SK-N-SH (cell line): ENCODE data around the gene KPNB1. TPM values are rescaled to one million over a fixed set of nuclear protein-coding genes. Genes with fewer than 3 reads are reported as not detected.

ENCODE experiments used
- CTCF ChIA-PET: fragments of 300-600, 350-600 bp; formaldehyde crosslinking; extraction: SDS; loops from one replicate; lab custom pipeline; 2021; lab: Yijun Ruan, JAX
- POLR2A ChIA-PET: fragments of 350-600 bp; sonication (Branson Sonifier 250); formaldehyde crosslinking; extraction: SDS; loops from one replicate; lab custom pipeline; 2020; ENCODE audit warnings: antibody characterized with exemption, inconsistent platforms; lab: Yijun Ruan, JAX
- DNase-seq: peaks from one replicate; pipeline ENCODE4 v3.0.0; 2012
- H2AFZ ChIP-seq: fragments of 200-600 bp; sonication (generic); 2 replicates; pipeline ENCODE4 v1.8.1; 2016; ENCODE audit warnings: antibody characterized with exemption, mild to moderate bottlenecking, low read depth
- H3F3A ChIP-seq: fragments of 200-600 bp; sonication (generic); replicated peaks from 2 replicates; pipeline ENCODE3; 2016; ENCODE audit warnings: antibody characterized with exemption, mild to moderate bottlenecking; ENCODE audit not compliant: insufficient read depth
- H3K27ac ChIP-seq, 2 experiments: fragments of 200-500 bp in 1 of 2; fragments of 200-600 bp in 1 of 2; sonication (Bioruptor generic) in 1 of 2; sonication (generic), shearing (Covaris generic) in 1 of 2; 2 replicates each; pipeline versions ENCODE4 v1.5.1 to v1.6.1; 2014 to 2016; ENCODE audit warnings: low read depth in 2 of 2, inconsistent platforms in 1 of 2, low read length in 1 of 2, mild to moderate bottlenecking in 1 of 2, mixed read lengths in 1 of 2
- H3K27me3 ChIP-seq: fragments of 200-600 bp; sonication (generic), shearing (Covaris generic); 2 replicates; pipeline ENCODE4 v1.6.1; 2016; ENCODE audit warnings: mixed run types; ENCODE audit not compliant: insufficient read depth
- H3K36me3 ChIP-seq, 2 experiments: fragments of 200-500 bp in 1 of 2; fragments of 200-600 bp in 1 of 2; sonication (Bioruptor generic) in 1 of 2; sonication (generic) in 1 of 2; replicated peaks in 1 of 2; 2 replicates each; pipeline versions ENCODE3 to v1.5.1; 2014 to 2016; ENCODE audit warnings: low read length in 1 of 2, mild to moderate bottlenecking in 1 of 2; ENCODE audit not compliant: insufficient read depth in 2 of 2, control insufficient read depth in 1 of 2
- H3K4me1 ChIP-seq, 2 experiments: fragments of 200-500 bp in 1 of 2; fragments of 200-600 bp in 1 of 2; sonication (Bioruptor generic) in 1 of 2; sonication (generic), shearing (Covaris generic) in 1 of 2; 2 replicates each; pipeline versions ENCODE4 v1.5.1 to v1.6.1; 2014 to 2016; ENCODE audit warnings: low read depth in 1 of 2, low read length in 1 of 2, mixed run types in 1 of 2; ENCODE audit not compliant: insufficient read depth in 2 of 2, control insufficient read depth in 1 of 2
- H3K4me2 ChIP-seq: fragments of 200-600 bp; sonication (generic), shearing (Covaris generic); 2 replicates; pipeline ENCODE4 v1.6.1; 2017; ENCODE audit warnings: mixed run types
- H3K4me3 ChIP-seq, 2 experiments: fragments of 200-500 bp in 1 of 2; fragments of 200-600 bp in 1 of 2; sonication (Bioruptor generic) in 1 of 2; sonication (generic), shearing (Covaris generic) in 1 of 2; 2 replicates each; pipeline versions ENCODE4 v1.5.1 to v1.8.1; 2014 to 2016; ENCODE audit warnings: low read depth in 2 of 2, inconsistent platforms in 1 of 2, low read length in 1 of 2, mild to moderate bottlenecking in 1 of 2, mixed read lengths in 1 of 2, moderate library complexity in 1 of 2
- H3K79me2 ChIP-seq: fragments of 200-600 bp; sonication (generic); 2 replicates; pipeline ENCODE4 v1.8.1; 2017; ENCODE audit warnings: mild to moderate bottlenecking; ENCODE audit not compliant: insufficient read depth
- H3K9ac ChIP-seq: fragments of 200-600 bp; sonication (generic); 2 replicates; pipeline ENCODE4 v1.6.1; 2017; ENCODE audit warnings: mixed run types
- H3K9me2 ChIP-seq: fragments of 200-600 bp; sonication (generic); 2 replicates; pipeline ENCODE4 v1.6.1; 2017; ENCODE audit warnings: mixed run types
- H3K9me3 ChIP-seq: fragments of 200-600 bp; sonication (generic); 2 replicates; pipeline ENCODE4 v1.6.1; 2017; ENCODE audit warnings: mixed run types, mild to moderate bottlenecking, moderate library complexity
- H4K20me1 ChIP-seq: fragments of 200-600 bp; sonication (generic); 2 replicates; pipeline ENCODE4 v1.6.1; 2017; ENCODE audit warnings: mild to moderate bottlenecking, mixed run types; ENCODE audit not compliant: insufficient read depth
- EZH2phosphoT487 ChIP-seq: fragments of 200-600 bp; sonication (generic); IDR thresholded peaks from 2 replicates; pipeline ENCODE4 v1.6.1; 2017; ENCODE audit warnings: low read depth, mixed run types, mild to moderate bottlenecking, antibody characterized with exemption, moderate library complexity, borderline replicate concordance
- FOXM1 ChIP-seq: IDR thresholded peaks from 2 replicates; pipeline ENCODE4 v1.4.0; 2012; ENCODE audit warnings: low read depth, mild to moderate bottlenecking
- IRF3 ChIP-seq: fragments of 150-350 bp; IDR thresholded peaks from 2 replicates; pipeline ENCODE4 v1.6.1; 2016; ENCODE audit warnings: mild to moderate bottlenecking, low read depth, low read length
- NFIC ChIP-seq: IDR thresholded peaks from 2 replicates; pipeline ENCODE4 v1.4.0; 2012; ENCODE audit warnings: borderline replicate concordance
- NRF1 ChIP-seq: IDR thresholded peaks from 2 replicates; pipeline ENCODE4 v1.6.1; 2012; ENCODE audit warnings: low read depth, mild to moderate bottlenecking, low read length
- PBX3 ChIP-seq: IDR thresholded peaks from 2 replicates; pipeline ENCODE4; 2012
- REST ChIP-seq: IDR thresholded peaks from 2 replicates; pipeline ENCODE4 v1.6.1; 2012; ENCODE audit warnings: mild to moderate bottlenecking, low read depth, low read length, moderate library complexity
- SIN3A ChIP-seq: IDR thresholded peaks from 2 replicates; pipeline ENCODE4 v1.6.1; 2012; ENCODE audit warnings: low read depth, mild to moderate bottlenecking, low read length, moderate library complexity, borderline replicate concordance
- TAF1 ChIP-seq: IDR thresholded peaks from 2 replicates; pipeline ENCODE4 v1.6.1; 2012; ENCODE audit warnings: low read depth, mild to moderate bottlenecking, low read length, moderate library complexity, borderline replicate concordance
- TEAD4 ChIP-seq: IDR thresholded peaks from 2 replicates; pipeline ENCODE4 v1.4.0; 2012; ENCODE audit warnings: mild to moderate bottlenecking, borderline replicate concordance; ENCODE audit not compliant: insufficient read depth
- USF1 ChIP-seq: IDR thresholded peaks from 2 replicates; pipeline ENCODE4 v1.4.0; 2012; ENCODE audit warnings: low read depth, borderline replicate concordance
- ZBTB33 ChIP-seq: IDR thresholded peaks from 2 replicates; pipeline ENCODE4 v1.4.0; 2012; ENCODE audit warnings: low read depth, borderline replicate concordance
- WGBS: methylation state at CpG from one replicate; pipeline ENCODE4 v1.1.6; 2017; ENCODE audit warnings: low lambda C conversion rate; 5-methylcytosine and 5-hydroxymethylcytosine counted together
- polyA plus RNA-seq, 3 experiments: library from polyadenylated mRNA; depleted of rRNA; stranded (reverse); fragments of >200 nt; gene quantifications; 2 replicates each; pipeline ENCODE4 v1.2.3, GENCODE V29; 2012

KPNB1 gene
- polyA plus RNA-seq, 1 of the 3 experiments (the other 2 are of a cell fraction), result 89.5 TPM

- ChIA-PET CTCF (interaction anchor here (1.0 to 14.7 kb wide), 8 partner anchors 9 to 51 kb away, joined by 3 to 195 read pairs (median 6); partner anchors contain the start of genes TBKBP1 and TBX21), POLR2A (no interaction called here)
- Histone ChIP-seq H3K27ac (no peak overlapping the region), H2AFZ (no peak overlapping the region), H3K4me3 (no peak overlapping the region), H3K4me2 (no peak overlapping the region), H3K79me2 (no peaks in the 10 kb centered on the region), H3K9me2 (no peaks in the 10 kb centered on the region), H3K9me3 (no peaks in the 10 kb centered on the region), H4K20me1 (peaks cover 25% of the 10 kb centered on the region; the same call in 1 of the 2 replicates), H3K9ac (no peak overlapping the region), H3K27me3 (peaks cover 67% of the 10 kb centered on the region), H3F3A (peaks cover 15% of the 10 kb centered on the region), H3K36me3 (peaks cover 0 to 4% of the 10 kb centered on the region in 2 experiments), H3K4me1 (peaks cover 0 to 24% of the 10 kb centered on the region in 2 experiments; a peak in 3 of 4 replicates)
- DNase-seq, result no peak
- 51% methylated on average over 10 of the region's 10 CpGs for WGBS
- TF ChIP-seq TAF1 (no peak), SIN3A (no peak), FOXM1 (no peak), ZBTB33 (no peak), REST (no peak), PBX3 (no peak), NFIC (no peak), EZH2phosphoT487 (no peak), USF1 (no peak), NRF1 (no peak), TEAD4 (no peak), IRF3 (no peak)
These were observed 66.1 kb downstream of the KPNB1 start for GRCh38 chr17:47715669-47716325.
